C4-2B (cell line): ENCODE measurements around the gene MAPRE2.

ENCODE experiments used
- H3K27ac ChIP-seq: fragments of 450-650 bp; 2 replicates; pipeline ENCODE4 v1.5.1; 2017
- ZFX ChIP-seq: fragments of 450-650 bp; IDR thresholded peaks from 2 replicates; pipeline ENCODE4 v1.6.1; 2017
- TF ChIP-seq, protein P1 (sequence below): fragments of 450-650 bp; conservative IDR thresholded peaks from 2 replicates; pipeline ENCODE4 v1.5.1; 2017; ENCODE audit warnings: mild to moderate bottlenecking

The MAPRE2 gene

GRCh38 chr18:35040988-35041814 is at the start of gene MAPRE2:
Gene MAPRE2 (plus strand): TSS chr18:35041413. CDS start chr18:35041540, 127 bp downstream.
- H3K27ac ChIP-seq = peak within 1 kb of the TSS; percentile 18; the same call in 1 of the 2 replicates
- TF ChIP-seq ZFX = no peak
- TF ChIP-seq, protein P1, sequence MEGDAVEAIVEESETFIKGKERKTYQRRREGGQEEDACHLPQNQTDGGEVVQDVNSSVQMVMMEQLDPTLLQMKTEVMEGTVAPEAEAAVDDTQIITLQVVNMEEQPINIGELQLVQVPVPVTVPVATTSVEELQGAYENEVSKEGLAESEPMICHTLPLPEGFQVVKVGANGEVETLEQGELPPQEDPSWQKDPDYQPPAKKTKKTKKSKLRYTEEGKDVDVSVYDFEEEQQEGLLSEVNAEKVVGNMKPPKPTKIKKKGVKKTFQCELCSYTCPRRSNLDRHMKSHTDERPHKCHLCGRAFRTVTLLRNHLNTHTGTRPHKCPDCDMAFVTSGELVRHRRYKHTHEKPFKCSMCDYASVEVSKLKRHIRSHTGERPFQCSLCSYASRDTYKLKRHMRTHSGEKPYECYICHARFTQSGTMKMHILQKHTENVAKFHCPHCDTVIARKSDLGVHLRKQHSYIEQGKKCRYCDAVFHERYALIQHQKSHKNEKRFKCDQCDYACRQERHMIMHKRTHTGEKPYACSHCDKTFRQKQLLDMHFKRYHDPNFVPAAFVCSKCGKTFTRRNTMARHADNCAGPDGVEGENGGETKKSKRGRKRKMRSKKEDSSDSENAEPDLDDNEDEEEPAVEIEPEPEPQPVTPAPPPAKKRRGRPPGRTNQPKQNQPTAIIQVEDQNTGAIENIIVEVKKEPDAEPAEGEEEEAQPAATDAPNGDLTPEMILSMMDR = no peak

- no peak overlapping the region for H3K27ac ChIP-seq
- TF ChIP-seq ZFX = no peak
- TF ChIP-seq, protein P1 = no peak
Measured at GRCh38 chr18:34991561-34991960, 49.7 kb upstream of the MAPRE2 start.

DNA sequence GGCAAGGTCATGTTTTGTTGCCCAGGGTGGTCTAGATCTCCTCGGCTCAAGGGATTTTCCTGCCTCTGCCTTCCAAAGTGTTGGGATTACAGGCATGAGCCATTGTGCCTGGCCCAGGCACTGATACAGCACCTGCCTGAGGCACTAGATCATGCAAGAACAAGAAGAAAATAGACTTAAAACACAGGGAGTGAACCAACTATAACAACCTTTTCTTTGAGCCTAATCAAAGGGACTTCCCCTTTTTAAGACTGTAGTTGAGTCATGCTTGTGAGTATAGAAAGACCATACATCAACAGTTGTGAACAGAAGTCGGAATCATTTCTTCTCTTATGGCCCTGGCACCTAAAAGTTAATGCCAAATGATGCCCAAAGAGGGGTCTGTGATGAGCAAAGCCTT is 47.9 kb upstream of the MAPRE2 start:
- TF ChIP-seq, protein P1 = no peak
- no peak for TF ChIP-seq ZFX

GRCh38 chr18:34995746-34996145 is 45.5 kb upstream of the MAPRE2 start:
- TF ChIP-seq ZFX = no peak
- TF ChIP-seq, protein P1 = no peak
- no peak overlapping the region for H3K27ac ChIP-seq

More for the DNA sequence above, 47.9 kb upstream of the MAPRE2 start:
- H3K27ac ChIP-seq = no peak overlapping the region

DNA sequence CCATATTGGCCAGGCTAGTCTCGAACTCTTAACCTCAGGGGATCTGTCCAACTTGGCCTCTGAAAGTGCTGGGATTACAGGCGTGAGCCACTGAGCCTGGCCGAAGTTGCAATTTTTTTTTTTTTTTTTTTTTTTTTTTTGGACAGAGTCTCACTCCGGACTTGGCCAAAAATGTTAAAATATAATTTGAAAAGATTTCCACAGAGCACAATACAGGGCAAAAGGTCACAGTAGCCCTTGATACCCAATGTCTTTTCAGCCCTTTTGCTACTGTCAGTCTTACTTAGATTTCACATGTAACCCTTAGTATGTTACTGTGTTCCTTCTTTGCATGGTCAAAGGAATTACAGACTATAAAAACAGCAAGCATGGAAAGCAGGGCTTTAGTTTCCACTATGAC is 42.6 kb upstream of the MAPRE2 start:
- H3K27ac ChIP-seq = no peak overlapping the region
- TF ChIP-seq ZFX = no peak
- TF ChIP-seq, protein P1 = no peak

- H3K27ac ChIP-seq = no peak overlapping the region
- TF ChIP-seq, protein P1 = no peak
Measured at GRCh38 chr18:34999756-35000289, 41.4 kb upstream of the MAPRE2 start.

DNA sequence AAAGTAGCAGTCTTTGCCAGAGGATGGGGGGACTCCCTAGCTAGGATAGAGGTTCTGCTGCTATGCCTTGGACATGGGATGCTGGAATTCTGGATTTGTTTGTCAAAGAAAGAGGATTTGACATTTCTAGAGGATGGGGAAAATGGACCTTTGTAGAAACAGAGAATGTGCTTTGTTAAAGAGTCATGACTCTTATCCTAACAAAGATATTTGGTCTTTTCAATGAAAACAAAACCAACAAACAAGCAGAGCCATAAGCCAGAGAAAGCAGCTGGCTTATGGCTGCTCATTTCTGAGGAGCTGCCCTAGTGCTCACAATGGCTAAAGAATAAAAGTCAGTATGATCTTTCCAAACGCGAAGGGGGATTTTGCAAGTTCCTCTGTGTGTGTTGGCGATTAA is 40.8 kb upstream of the MAPRE2 start:
- no peak for TF ChIP-seq ZFX
- TF ChIP-seq, protein P1 = no peak
- no peak overlapping the region for H3K27ac ChIP-seq
